Measurements from ENCODE around the gene SLC22A15. TPM values are rescaled to one million over a fixed set of nuclear protein-coding genes. Genes with fewer than 3 reads are reported as not detected.
"Not testable (repeated sequence)": the region's sequence is repeated elsewhere in the genome, so short reads cannot be mapped to it uniquely, and the experiment has no call there.

SLC22A15 gene
- total RNA-seq, 1 experiment from 2014 or later: 0.08 TPM

DNA sequence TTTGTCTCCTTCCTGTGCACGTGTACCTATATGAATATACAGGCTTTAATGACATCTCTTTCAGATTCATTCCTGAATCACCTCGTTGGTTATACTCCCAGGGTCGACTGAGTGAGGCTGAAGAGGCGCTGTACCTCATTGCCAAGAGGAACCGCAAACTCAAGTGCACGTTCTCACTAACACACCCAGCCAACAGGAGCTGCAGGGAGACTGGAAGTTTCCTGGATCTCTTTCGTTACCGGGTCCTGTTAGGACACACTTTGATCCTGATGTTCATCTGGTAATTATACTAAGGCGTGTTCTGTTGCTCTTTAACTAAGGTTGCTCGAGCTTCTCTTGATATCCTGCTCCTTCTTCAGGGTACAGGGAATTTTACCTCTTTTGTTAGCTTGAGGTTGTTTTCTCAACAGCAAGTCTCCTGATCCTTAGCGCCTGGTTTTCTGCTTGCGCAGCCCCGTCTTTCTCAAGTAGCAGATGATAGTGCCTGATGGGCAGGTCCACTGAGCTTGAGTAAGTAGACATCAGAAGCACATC is 55.1 kb downstream of the SLC22A15 start:
- no peak for DNase-seq (ENCODE audit: low spot score)

GRCh38 chr1:116033322-116033721 is 57.0 kb downstream of the SLC22A15 start:
- no peak for DNase-seq (ENCODE audit: low spot score)

- no peak for DNase-seq (ENCODE audit: low spot score)
These were observed 59.9 kb downstream of the SLC22A15 start for GRCh38 chr1:116036255-116036654.

- no peak for DNase-seq (ENCODE audit: low spot score)
These were observed 62.4 kb downstream of the SLC22A15 start for GRCh38 chr1:116038679-116039078.

GRCh38 chr1:116044071-116044470 is 67.8 kb downstream of the SLC22A15 start:
- DNase-seq (ENCODE audit: low spot score): no peak

GRCh38 chr1:116046933-116047332 is 70.6 kb downstream of the SLC22A15 start:
- DNase-seq (ENCODE audit: low spot score): not testable (repeated sequence)

GRCh38 chr1:116051896-116052295 is 75.6 kb downstream of the SLC22A15 start:
- DNase-seq (ENCODE audit: low spot score): not testable (repeated sequence)

DNA sequence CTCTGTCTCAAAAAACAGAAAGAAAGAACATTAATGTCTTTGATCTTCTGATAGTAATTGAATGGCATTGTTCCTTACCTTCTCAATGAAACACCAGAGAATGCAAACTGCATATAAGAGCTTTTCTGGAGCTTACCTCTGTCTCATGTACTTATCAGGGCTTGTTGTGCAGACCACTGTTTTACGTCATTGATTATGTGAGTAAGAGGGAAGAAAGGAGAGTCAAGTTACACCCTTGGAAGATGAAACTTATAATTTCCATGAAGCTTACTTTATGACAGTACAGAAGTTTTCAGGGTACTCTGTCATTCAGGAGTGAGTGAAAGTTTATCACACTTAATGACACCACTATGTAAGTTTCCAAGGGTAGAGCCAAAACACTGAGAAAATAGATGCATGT is 85.9 kb downstream of the SLC22A15 start:
- DNase-seq (ENCODE audit: low spot score): no peak

DNA sequence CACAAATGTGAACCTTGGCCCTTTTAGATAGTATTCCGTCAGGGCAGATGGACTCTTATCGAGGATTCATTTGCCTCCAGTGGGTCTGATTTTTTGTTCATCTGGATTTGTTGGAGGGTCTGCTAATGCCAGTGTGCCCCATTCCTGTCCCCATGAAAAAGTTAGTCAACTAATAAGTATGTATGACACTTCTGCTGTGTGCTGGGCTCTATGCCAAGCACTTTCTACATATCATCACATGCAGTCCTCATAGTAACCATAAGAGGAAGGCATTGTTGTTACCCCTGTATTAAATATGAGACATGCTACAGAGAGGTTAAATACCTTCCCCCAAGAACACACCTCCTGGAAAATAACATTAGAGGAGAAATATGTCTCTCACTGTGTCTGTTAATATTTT is 88.3 kb downstream of the SLC22A15 start:
- no peak for DNase-seq (ENCODE audit: low spot score)

GRCh38 chr1:116066868-116067565 is 90.7 kb downstream of the SLC22A15 start:
- no peak for DNase-seq (ENCODE audit: low spot score)

DNA sequence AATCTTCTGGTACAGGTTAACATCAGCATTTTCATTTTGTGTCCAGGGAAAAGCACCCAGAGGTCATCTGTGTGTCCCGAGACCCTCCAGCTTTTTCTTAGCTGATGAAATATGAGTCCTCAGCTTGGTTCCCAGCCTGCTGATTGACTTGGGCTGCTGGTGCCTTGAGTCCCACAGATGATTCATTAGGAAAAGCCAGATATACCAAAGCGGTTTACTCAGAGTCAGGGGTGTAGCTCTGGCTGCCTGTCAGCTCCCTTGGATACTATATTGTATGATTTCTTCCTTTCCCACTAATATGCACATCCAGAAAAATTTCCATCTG is 91.2 kb downstream of the SLC22A15 start:
- no peak for DNase-seq (ENCODE audit: low spot score)

GRCh38 chr1:116075575-116075974 is 99.3 kb downstream of the SLC22A15 start:
- DNase-seq (ENCODE audit: low spot score): no peak

DNA sequence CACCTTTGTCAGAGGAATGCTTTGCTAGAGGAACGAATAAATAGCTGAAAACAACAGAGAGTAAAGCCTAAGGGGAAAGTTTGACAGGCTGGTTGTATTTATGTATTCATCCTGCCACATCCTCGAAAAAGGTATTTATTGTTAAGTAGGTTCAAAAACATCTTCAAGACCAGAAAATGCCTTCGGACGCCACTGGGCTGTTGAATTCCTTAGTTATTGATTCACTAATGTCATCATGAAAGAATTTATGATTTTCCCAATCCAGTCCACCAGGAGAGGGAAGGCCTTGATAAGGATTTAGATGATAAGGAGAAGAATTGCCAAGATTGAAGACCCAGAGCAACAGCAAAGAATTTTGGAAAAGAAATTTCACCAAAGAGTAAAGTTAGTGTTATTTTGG is 99.7 kb downstream of the SLC22A15 start:
- DNase-seq (ENCODE audit: low spot score): no peak

GRCh38 chr1:116076831-116077230 is 100.5 kb downstream of the SLC22A15 start:
- DNase-seq (ENCODE audit: low spot score): no peak

GRCh38 chr1:116078699-116079223 is 102.4 kb downstream of the SLC22A15 start:
- no peak for DNase-seq (ENCODE audit: low spot score)

DNA sequence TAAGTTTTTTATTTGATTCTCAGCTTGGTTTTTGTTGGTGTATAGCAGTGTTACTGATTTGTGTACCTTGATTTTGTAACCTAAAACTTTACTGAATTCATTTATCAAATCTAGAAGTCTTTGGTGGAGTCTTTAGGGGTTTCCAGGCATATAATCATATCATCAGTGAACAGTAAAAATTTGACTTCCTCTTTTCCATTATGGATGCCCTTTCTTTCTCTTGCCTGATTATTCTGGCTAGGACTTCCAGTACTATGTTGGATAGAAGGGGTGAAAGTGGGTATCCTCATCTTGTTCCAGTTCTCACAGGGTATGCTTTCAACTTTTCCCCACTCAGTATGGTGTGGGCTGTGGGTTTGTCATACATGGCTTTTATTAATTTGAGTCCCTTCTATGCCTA is 111.3 kb downstream of the SLC22A15 start:
- no peak for DNase-seq (ENCODE audit: low spot score)

- no peak for DNase-seq (ENCODE audit: low spot score)
These were observed 113.6 kb downstream of the SLC22A15 start for GRCh38 chr1:116089870-116090269.

DNA sequence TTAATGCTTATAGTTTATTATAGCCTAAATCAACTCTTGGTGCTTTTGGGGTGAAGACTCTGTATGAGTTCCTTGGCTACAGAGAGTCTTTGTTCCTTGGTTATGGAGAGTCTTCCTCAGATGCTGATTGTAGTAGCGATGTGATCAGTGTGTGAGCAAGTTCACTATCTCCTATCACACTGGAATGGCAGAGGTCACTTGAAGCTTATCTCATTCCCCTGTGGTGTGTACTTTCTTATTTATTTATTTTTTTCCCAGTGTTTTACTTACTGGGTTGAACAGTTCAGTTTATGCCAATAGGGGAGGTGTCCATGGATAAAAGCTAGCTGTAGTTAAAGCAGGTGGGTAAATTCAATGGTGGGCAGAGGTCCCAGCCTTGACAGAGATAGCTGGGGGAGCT is 114.8 kb downstream of the SLC22A15 start:
- no peak for DNase-seq (ENCODE audit: low spot score)

DNA sequence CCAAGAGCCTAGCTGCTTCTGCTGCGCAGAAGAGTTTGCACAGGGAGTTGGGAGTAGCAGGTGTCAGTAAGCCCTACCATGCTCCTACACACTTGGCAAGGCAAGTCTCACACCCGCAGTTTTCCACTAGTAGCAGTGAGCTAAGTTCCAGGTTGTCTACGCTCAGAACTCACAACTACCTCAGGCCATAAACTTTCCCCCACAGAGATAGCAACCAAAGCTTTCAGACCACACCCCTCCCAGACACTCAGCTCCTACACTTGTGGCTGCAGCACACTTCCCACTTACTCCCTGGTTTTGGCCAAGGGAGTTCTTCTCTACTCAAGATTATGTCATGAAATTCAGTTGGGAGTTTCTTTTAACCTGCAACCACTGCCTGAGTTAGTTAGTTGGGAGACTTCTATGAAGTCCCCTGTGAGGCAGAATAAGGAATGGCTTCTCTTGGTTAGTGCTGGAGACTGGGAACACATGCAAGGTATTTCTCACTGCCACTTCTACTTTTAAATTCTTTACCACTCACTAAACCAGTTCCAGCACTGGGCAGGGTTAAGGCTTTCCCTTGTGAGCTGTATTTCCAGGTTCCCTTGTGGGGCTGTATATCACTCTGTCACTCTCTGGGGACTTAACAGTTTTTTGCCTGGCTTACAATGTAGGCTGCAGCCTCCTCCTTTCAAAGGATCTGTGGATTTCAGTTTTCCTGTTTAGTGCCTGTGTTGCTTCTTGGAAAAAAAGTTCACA is 116.6 kb downstream of the SLC22A15 start:
- DNase-seq (ENCODE audit: low spot score): peak; percentile 2

DNA sequence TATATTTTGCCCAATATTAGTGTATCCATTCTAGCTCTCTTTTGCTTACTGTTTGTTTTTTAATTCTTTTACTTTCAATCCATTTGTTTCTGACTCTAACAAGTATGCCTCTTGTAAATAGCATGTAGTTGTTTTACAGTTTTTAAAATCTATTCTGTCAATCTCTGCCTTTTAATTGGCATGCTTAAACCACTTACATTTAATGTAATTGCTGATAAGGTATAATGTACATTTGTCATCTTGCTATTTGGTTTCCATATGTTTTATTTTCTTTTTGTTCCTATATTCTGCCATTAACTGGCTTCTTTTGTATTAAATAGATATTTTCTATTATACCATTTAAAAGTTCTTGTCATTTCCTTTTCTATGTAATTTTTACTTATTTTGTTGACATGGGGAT is 118.7 kb downstream of the SLC22A15 start:
- no peak for DNase-seq (ENCODE audit: low spot score)

GRCh38 chr1:116096013-116096618 is 119.8 kb downstream of the SLC22A15 start:
- DNase-seq (ENCODE audit: low spot score): no peak

DNA sequence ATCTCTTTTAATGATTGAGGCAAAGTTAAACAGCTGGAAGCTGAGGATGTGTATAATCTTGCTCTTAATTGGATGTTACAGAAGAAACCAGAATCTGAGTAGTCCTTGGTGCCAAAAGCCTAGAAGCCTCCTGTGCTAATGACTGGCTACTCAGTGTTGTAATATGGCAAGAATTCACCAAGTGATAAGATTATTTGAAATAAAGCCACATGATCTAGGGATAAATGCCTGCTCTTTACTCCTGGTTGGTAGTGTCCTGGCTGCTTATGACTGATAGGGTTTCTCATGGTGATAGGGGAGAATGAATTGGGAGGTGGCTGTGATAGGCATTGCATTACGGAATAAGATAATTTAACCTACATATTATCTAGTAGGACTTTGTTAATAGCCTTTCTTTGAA is 121.3 kb downstream of the SLC22A15 start:
- DNase-seq (ENCODE audit: low spot score): no peak

Data from HT-29 (cell line).